HepG2 (cell line): Measurements from ENCODE around the gene NINJ2. TPM values are rescaled to one million over a fixed set of nuclear protein-coding genes. Genes with fewer than 3 reads are reported as not detected.
A peak's percentile ranks its signal among the peaks of the same experiment; 100 is the strongest.

Experiments used
- CENPX ChIP-seq: sonication (generic); formaldehyde crosslinking; IDR thresholded peaks from 2 replicates; pipeline ENCODE4 v1.9.0; 2021; ENCODE audit warnings: mild to moderate bottlenecking, missing genetic modification reagents, moderate library complexity
- GPBP1L1 ChIP-seq: sonication (generic); formaldehyde crosslinking; IDR thresholded peaks from 2 replicates; pipeline ENCODE4 v1.5.0; 2020; ENCODE audit warnings: mild to moderate bottlenecking, missing genetic modification reagents
- HOMEZ ChIP-seq: IDR thresholded peaks from 2 replicates; pipeline ENCODE4 v1.6.1; 2016; ENCODE audit warnings: low read depth
- KMT2A ChIP-seq: sonication (generic); formaldehyde crosslinking; IDR thresholded peaks from 2 replicates; pipeline ENCODE4 v1.4.0; 2020; ENCODE audit warnings: missing genetic modification reagents
- NR2F2 ChIP-seq: IDR thresholded peaks from 2 replicates; pipeline ENCODE4 v1.6.1; 2012; ENCODE audit warnings: low read depth, inconsistent platforms, borderline replicate concordance
- PRDM15 ChIP-seq: sonication (generic); formaldehyde crosslinking; IDR thresholded peaks from 2 replicates; pipeline ENCODE4 v1.4.0; 2020; ENCODE audit warnings: missing genetic modification reagents
- SKI ChIP-seq: fragments of 450-650 bp; IDR thresholded peaks from one replicate; pipeline ENCODE4 v1.6.1; 2018; ENCODE audit warnings: mild to moderate bottlenecking; ENCODE audit not compliant: partially characterized antibody
- ZNF318 ChIP-seq: sonication (generic); formaldehyde crosslinking; IDR thresholded peaks from 2 replicates; pipeline ENCODE4 v1.4.0; 2020; ENCODE audit warnings: mild to moderate bottlenecking, missing genetic modification reagents
- polyA plus RNA-seq, 8 experiments: library from polyadenylated mRNA; depleted of rRNA in 3 of 8; stranded (reverse) in 7 of 8; unstranded in 1 of 8; fragments of >200 nt; fragmentation: Illumina TruSeq in 4 of 8; extraction: Trizol in 4 of 8; gene quantifications; 2 replicates each; pipeline versions ENCODE4 v1.2.1 to v1.2.3, GENCODE V29; 2011 to 2016; ENCODE audit warnings: low read depth in 4 of 8, missing spikeins in 1 of 8, mixed read lengths in 1 of 8; ENCODE audit not compliant: insufficient read depth in 1 of 8
- total RNA-seq, 5 experiments: library from RNA; depleted of rRNA; stranded (reverse); fragments of >200 nt; fragmentation: Illumina TruSeq; extraction: Trizol; gene quantifications; 2 replicates each; pipeline ENCODE4 v1.2.3, GENCODE V29; 2016; ENCODE audit warnings: low read depth in 1 of 5
- TF ChIP-seq, protein P1 (sequence below): sonication (generic); formaldehyde crosslinking; IDR thresholded peaks from 2 replicates; pipeline ENCODE4 v1.5.0; 2020; ENCODE audit warnings: missing genetic modification reagents

Gene NINJ2
- total and polyA plus RNA-seq, 2 of the 13 experiments (the other 11 are each of a cell fraction or from before 2014, with no cell fraction given): 0.62 to 3.8 TPM

GRCh38 chr12:585062-586061 lies 77.9 kb downstream of the NINJ2 start (continued):
- TF ChIP-seq, protein P1, sequence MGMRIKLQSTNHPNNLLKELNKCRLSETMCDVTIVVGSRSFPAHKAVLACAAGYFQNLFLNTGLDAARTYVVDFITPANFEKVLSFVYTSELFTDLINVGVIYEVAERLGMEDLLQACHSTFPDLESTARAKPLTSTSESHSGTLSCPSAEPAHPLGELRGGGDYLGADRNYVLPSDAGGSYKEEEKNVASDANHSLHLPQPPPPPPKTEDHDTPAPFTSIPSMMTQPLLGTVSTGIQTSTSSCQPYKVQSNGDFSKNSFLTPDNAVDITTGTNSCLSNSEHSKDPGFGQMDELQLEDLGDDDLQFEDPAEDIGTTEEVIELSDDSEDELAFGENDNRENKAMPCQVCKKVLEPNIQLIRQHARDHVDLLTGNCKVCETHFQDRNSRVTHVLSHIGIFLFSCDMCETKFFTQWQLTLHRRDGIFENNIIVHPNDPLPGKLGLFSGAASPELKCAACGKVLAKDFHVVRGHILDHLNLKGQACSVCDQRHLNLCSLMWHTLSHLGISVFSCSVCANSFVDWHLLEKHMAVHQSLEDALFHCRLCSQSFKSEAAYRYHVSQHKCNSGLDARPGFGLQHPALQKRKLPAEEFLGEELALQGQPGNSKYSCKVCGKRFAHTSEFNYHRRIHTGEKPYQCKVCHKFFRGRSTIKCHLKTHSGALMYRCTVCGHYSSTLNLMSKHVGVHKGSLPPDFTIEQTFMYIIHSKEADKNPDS (CRISPR knock-in tag): no peak
- TF ChIP-seq SKI (peak; percentile 87), KMT2A (CRISPR knock-in tag) (no peak), NR2F2 (peak; percentile 90), PRDM15 (CRISPR knock-in tag) (peak; percentile 75; the same call in 1 of the 2 replicates), CENPX (CRISPR knock-in tag) (no peak), ZNF318 (CRISPR knock-in tag) (no peak), GPBP1L1 (CRISPR knock-in tag) (no peak), HOMEZ (CRISPR knock-in tag) (peak; percentile 89)
